HCT116 (cell line): ENCODE results near the gene FTSJ3. TPM values are rescaled to one million over a fixed set of nuclear protein-coding genes. Genes with fewer than 3 reads are reported as not detected.

Experiments used
- ATAC-seq: fragments of 200-7000 bp; cut with Tn5 transposase; 2 replicates; pipeline ENCODE4 v1.9.1; 2020; ENCODE audit warnings: mild to moderate bottlenecking, moderate library complexity
- BruUV-seq: library from RNA; stranded (reverse); fragments of 400-500 nt; replicated peaks from 2 replicates; lab custom pipeline; 2021; lab: Mats Ljungman, UMichigan
- CTCF ChIA-PET: fragments of 300-600 bp; sonication (Branson Sonifier 250); formaldehyde crosslinking; loops from one replicate; lab custom pipeline; 2021; ENCODE audit warnings: antibody characterized with exemption; lab: Charles Lee
- POLR2A ChIA-PET: fragments of 300-600, 350-600 bp; sonication (Branson Sonifier 250); formaldehyde crosslinking; loops from one replicate; lab custom pipeline; 2021; ENCODE audit warnings: antibody characterized with exemption; lab: Charles Lee
- RAD21 ChIA-PET, 2 experiments: fragments of 300-600 bp; sonication (Branson Sonifier 250); formaldehyde crosslinking; loops; one replicate each; lab custom pipeline; 2023; ENCODE audit warnings: low total read pairs in 2 of 2; ENCODE audit not compliant: uncharacterized antibody in 2 of 2, unreplicated experiment in 2 of 2, low non-redundant PET in 1 of 2; lab: Charles Lee
- DNase-seq: peaks from one replicate; pipeline ENCODE4 v3.0.0-alpha.2; 2010; ENCODE audit warnings: low read depth, low spot score
- H2AFZ ChIP-seq: fragments of 200-600 bp; shearing (Covaris generic), sonication (generic); 2 replicates; pipeline ENCODE4 v1.6.1; 2017; ENCODE audit warnings: low read depth, mixed run types, mixed read lengths, antibody characterized with exemption, low read length; ENCODE audit not compliant: poor library complexity, severe bottlenecking
- H3K27ac ChIP-seq: 2 replicates; pipeline ENCODE4 v1.5.1; 2012; ENCODE audit warnings: low read depth, low read length
- H3K27me3 ChIP-seq: fragments of 200-600 bp; sonication (generic); 2 replicates; pipeline ENCODE4 v1.6.1; 2016; ENCODE audit warnings: mixed run types, low read length, mixed read lengths; ENCODE audit not compliant: insufficient read depth
- H3K36me3 ChIP-seq, 2 experiments: fragments of 200-500 bp in 1 of 2; fragments of 200-600 bp in 1 of 2; sonication (Bioruptor generic) in 1 of 2; sonication (generic) in 1 of 2; 2 replicates each; pipeline versions ENCODE4 v1.5.1 to v1.6.1; 2014 to 2016; ENCODE audit warnings: low read length in 2 of 2, inconsistent platforms in 1 of 2, mixed read lengths in 1 of 2, mixed run types in 1 of 2; ENCODE audit not compliant: insufficient read depth in 2 of 2, control insufficient read depth in 1 of 2
- H3K4me1 ChIP-seq, 2 experiments: fragments of 200-600 bp in 1 of 2; sonication (generic) in 1 of 2; 2 replicates each; pipeline versions ENCODE4 v1.5.1 to v1.6.1; 2012 to 2017; ENCODE audit warnings: low read length in 2 of 2, inconsistent platforms in 1 of 2, mild to moderate bottlenecking in 1 of 2, mixed read lengths in 1 of 2, mixed run types in 1 of 2, moderate library complexity in 1 of 2; ENCODE audit not compliant: insufficient read depth in 2 of 2, control insufficient read depth in 1 of 2
- H3K4me2 ChIP-seq: fragments of 200-600 bp; sonication (generic); 2 replicates; pipeline ENCODE4 v1.6.1; 2017; ENCODE audit warnings: mixed run types, low read length, mixed read lengths
- H3K4me3 ChIP-seq, 2 experiments: fragments of 200-600 bp in 1 of 2; sonication (generic) in 1 of 2; replicated peaks in 1 of 2; 2 replicates each; pipeline ENCODE4 v1.5.1; 2011 to 2016; ENCODE audit warnings: low read length in 2 of 2, control low read depth in 1 of 2, low read depth in 1 of 2, mild to moderate bottlenecking in 1 of 2, mixed read lengths in 1 of 2, mixed run types in 1 of 2
- H3K79me2 ChIP-seq: fragments of 200-600 bp; sonication (generic); 2 replicates; pipeline ENCODE4 v1.6.1; 2017; ENCODE audit warnings: mild to moderate bottlenecking, mixed run types, low read length, moderate library complexity, mixed read lengths; ENCODE audit not compliant: insufficient read depth
- H3K9ac ChIP-seq: fragments of 200-600 bp; sonication (generic); 2 replicates; pipeline ENCODE4 v1.6.1; 2016; ENCODE audit warnings: low read length, mixed read lengths
- H3K9me2 ChIP-seq: fragments of 200-600 bp; sonication (generic), shearing (Covaris generic); 2 replicates; pipeline ENCODE4 v1.6.1; 2017; ENCODE audit warnings: mixed run types, mild to moderate bottlenecking, moderate library complexity; ENCODE audit not compliant: insufficient read depth
- H3K9me3 ChIP-seq, 2 experiments: fragments of 200-500 bp in 1 of 2; fragments of 200-600 bp in 1 of 2; sonication (Bioruptor generic) in 1 of 2; sonication (generic) in 1 of 2; 2 replicates each; pipeline ENCODE4 v1.6.1; 2014 to 2017; ENCODE audit warnings: low read length in 2 of 2, mixed read lengths in 2 of 2, inconsistent platforms in 1 of 2, low read depth in 1 of 2, mild to moderate bottlenecking in 1 of 2, mixed run types in 1 of 2, moderate library complexity in 1 of 2; ENCODE audit not compliant: control insufficient read depth in 1 of 2, insufficient read depth in 1 of 2
- H4K20me1 ChIP-seq: fragments of 200-600 bp; sonication (generic), shearing (Covaris generic); 2 replicates; pipeline ENCODE4 v1.6.1; 2017; ENCODE audit warnings: mixed run types, mild to moderate bottlenecking, moderate library complexity; ENCODE audit not compliant: insufficient read depth
- CBX3 ChIP-seq: IDR thresholded peaks from 2 replicates; pipeline ENCODE4 v1.6.1; 2012; ENCODE audit warnings: low read depth
- CEBPB ChIP-seq: IDR thresholded peaks from 2 replicates; pipeline ENCODE4 v1.6.1; 2012; ENCODE audit warnings: low read depth
- EGR1 ChIP-seq: IDR thresholded peaks from 2 replicates; pipeline ENCODE4 v1.6.1; 2012; ENCODE audit warnings: low read depth
- EZH2 ChIP-seq: fragments of 200-600 bp; sonication (generic); IDR thresholded peaks from 2 replicates; pipeline ENCODE4 v1.6.1; 2017; ENCODE audit warnings: antibody characterized with exemption, mixed run types
- FOSL1 ChIP-seq: IDR thresholded peaks from 2 replicates; pipeline ENCODE4 v1.6.1; 2012; ENCODE audit warnings: low read depth
- JUND ChIP-seq: IDR thresholded peaks from 2 replicates; pipeline ENCODE4 v1.6.1; 2012
- POLR2A ChIP-seq: IDR thresholded peaks from 2 replicates; pipeline ENCODE4 v1.7.0; 2011; ENCODE audit warnings: borderline replicate concordance; ENCODE audit not compliant: insufficient read depth, insufficient read length; ENCODE audit errors: extremely low read depth
- POLR2AphosphoS5 ChIP-seq: IDR thresholded peaks from 2 replicates; pipeline ENCODE4 v1.6.1; 2011; ENCODE audit warnings: mild to moderate bottlenecking, low read depth, low read length, moderate library complexity
- RAD21 ChIP-seq: IDR thresholded peaks from 2 replicates; pipeline ENCODE4 v1.6.1; 2012; ENCODE audit warnings: low read depth, mild to moderate bottlenecking
- SIN3A ChIP-seq: IDR thresholded peaks from 2 replicates; pipeline ENCODE4 v1.6.1; 2012; ENCODE audit warnings: low read depth
- SP1 ChIP-seq: IDR thresholded peaks from 2 replicates; pipeline ENCODE4 v1.6.1; 2012; ENCODE audit warnings: low read depth
- SRF ChIP-seq: IDR thresholded peaks from 2 replicates; pipeline ENCODE4 v1.6.1; 2012; ENCODE audit warnings: low read depth
- TCF7L2 ChIP-seq: IDR thresholded peaks from 2 replicates; pipeline ENCODE4 v1.7.0; 2011; ENCODE audit warnings: borderline replicate concordance, inconsistent platforms; ENCODE audit not compliant: insufficient read depth, insufficient read length; ENCODE audit errors: extremely low read depth
- ZBTB33 ChIP-seq: IDR thresholded peaks from 2 replicates; pipeline ENCODE4 v1.6.1; 2011; ENCODE audit warnings: mild to moderate bottlenecking, low read length, moderate library complexity; ENCODE audit not compliant: insufficient replicate concordance; ENCODE audit errors: extremely low read depth
- ZFX ChIP-seq: fragments of 450-650 bp; IDR thresholded peaks from 2 replicates; pipeline ENCODE4 v1.6.1; 2017
- ZNF274 ChIP-seq: fragments of 200-500 bp; sonication (Bioruptor generic); IDR thresholded peaks from 2 replicates; pipeline ENCODE4 v1.6.1; 2014; ENCODE audit warnings: mild to moderate bottlenecking, low read depth, low read length, inconsistent platforms
- intact Hi-C: fragments of 100-400 bp; cut with micrococcal nuclease; formaldehyde crosslinking; loops from 2 replicates; pipeline ENCODE4 v1.10.0; 2022
- total RNA-seq: library from RNA; stranded (reverse); gene quantifications from one replicate; pipeline ENCODE4 v1.2.1, GENCODE V29; 2021; ENCODE audit not compliant: unreplicated experiment
- TF ChIP-seq, protein P1 (sequence below): IDR thresholded peaks from 2 replicates; pipeline ENCODE4 v1.6.1; 2012; ENCODE audit warnings: low read depth
- TF ChIP-seq, protein P2 (sequence below), 3 experiments: fragments of 200-600 bp in 1 of 3; sonication (generic) in 1 of 3; IDR thresholded peaks in 2 of 3; conservative IDR thresholded peaks in 1 of 3; 2 replicates each; pipeline ENCODE4 v1.5.1; 2012 to 2017; ENCODE audit warnings: low read depth in 2 of 3, low read length in 2 of 3, antibody characterized with exemption in 1 of 3, borderline replicate concordance in 1 of 3, control low read depth in 1 of 3, mild to moderate bottlenecking in 1 of 3, mixed read lengths in 1 of 3, mixed run types in 1 of 3, moderate library complexity in 1 of 3; ENCODE audit not compliant: insufficient read depth in 1 of 3
- TF ChIP-seq, protein P3 (sequence below): IDR thresholded peaks from 2 replicates; pipeline ENCODE4 v1.6.1; 2012
- TF ChIP-seq, protein P4 (sequence below): IDR thresholded peaks from 2 replicates; pipeline ENCODE4 v1.6.1; 2012

FTSJ3 gene
- total RNA-seq, 1 experiment from 2014 or later: 70.9 TPM

- Histone ChIP-seq H3K79me2 (peaks cover 100% of the 10 kb centered on the region), H3K9me2 (no peaks in the 10 kb centered on the region), H3K9me3 (no peaks in the 10 kb centered on the region), H3K27ac (peak overlapping the region; percentile 49; the same call in 1 of the 2 replicates), H3K4me2 (peak overlapping the region; percentile 38), H4K20me1 (peaks cover 38% of the 10 kb centered on the region; the same call in 1 of the 2 replicates), H3K9ac (0 out of 2 replicates have a peak overlapping the region, but pooled peaks have one; percentile 1), H3K4me1 (peaks cover 8 to 56% of the 10 kb centered on the region in 2 experiments; a peak in 3 of 4 replicates), H3K36me3 (peaks cover 44 to 50% of the 10 kb centered on the region in 2 experiments), H3K27me3 (no peaks in the 10 kb centered on the region), H2AFZ (no peak overlapping the region), H3K4me3 (no peak overlapping the region)
- DNase-seq (peak; percentile 62), ATAC-seq (peak; percentile 79)
- no TSS peak for BruUV-seq
- intact Hi-C loops: no loop called here
- POLR2A ChIA-PET: interaction anchor here (5.8 kb wide), 1 partner anchor 13 kb away, joined by 42 read pairs; the partner anchor contains the start of genes CCDC47 and DDX42
- CTCF ChIA-PET: no interaction called here
- RAD21 ChIA-PET: no interaction called here
- TF ChIP-seq EZH2 (no peak), POLR2A (no peak), JUND (no peak; the same call in 1 of the 2 replicates), SRF (no peak), RAD21 (no peak), SP1 (peak; percentile 50), TCF7L2 (no peak), FOSL1 (peak; percentile 60), SIN3A (no peak), ZBTB33 (no peak), ZFX (no peak), CBX3 (0 out of 2 replicates have a peak, but pooled peaks have one; percentile 24), EGR1 (no peak), CEBPB (no peak), POLR2AphosphoS5 (no peak), ZNF274 (no peak)
- TF ChIP-seq, protein P1, sequence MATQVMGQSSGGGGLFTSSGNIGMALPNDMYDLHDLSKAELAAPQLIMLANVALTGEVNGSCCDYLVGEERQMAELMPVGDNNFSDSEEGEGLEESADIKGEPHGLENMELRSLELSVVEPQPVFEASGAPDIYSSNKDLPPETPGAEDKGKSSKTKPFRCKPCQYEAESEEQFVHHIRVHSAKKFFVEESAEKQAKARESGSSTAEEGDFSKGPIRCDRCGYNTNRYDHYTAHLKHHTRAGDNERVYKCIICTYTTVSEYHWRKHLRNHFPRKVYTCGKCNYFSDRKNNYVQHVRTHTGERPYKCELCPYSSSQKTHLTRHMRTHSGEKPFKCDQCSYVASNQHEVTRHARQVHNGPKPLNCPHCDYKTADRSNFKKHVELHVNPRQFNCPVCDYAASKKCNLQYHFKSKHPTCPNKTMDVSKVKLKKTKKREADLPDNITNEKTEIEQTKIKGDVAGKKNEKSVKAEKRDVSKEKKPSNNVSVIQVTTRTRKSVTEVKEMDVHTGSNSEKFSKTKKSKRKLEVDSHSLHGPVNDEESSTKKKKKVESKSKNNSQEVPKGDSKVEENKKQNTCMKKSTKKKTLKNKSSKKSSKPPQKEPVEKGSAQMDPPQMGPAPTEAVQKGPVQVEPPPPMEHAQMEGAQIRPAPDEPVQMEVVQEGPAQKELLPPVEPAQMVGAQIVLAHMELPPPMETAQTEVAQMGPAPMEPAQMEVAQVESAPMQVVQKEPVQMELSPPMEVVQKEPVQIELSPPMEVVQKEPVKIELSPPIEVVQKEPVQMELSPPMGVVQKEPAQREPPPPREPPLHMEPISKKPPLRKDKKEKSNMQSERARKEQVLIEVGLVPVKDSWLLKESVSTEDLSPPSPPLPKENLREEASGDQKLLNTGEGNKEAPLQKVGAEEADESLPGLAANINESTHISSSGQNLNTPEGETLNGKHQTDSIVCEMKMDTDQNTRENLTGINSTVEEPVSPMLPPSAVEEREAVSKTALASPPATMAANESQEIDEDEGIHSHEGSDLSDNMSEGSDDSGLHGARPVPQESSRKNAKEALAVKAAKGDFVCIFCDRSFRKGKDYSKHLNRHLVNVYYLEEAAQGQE: no peak
- TF ChIP-seq, protein P2, sequence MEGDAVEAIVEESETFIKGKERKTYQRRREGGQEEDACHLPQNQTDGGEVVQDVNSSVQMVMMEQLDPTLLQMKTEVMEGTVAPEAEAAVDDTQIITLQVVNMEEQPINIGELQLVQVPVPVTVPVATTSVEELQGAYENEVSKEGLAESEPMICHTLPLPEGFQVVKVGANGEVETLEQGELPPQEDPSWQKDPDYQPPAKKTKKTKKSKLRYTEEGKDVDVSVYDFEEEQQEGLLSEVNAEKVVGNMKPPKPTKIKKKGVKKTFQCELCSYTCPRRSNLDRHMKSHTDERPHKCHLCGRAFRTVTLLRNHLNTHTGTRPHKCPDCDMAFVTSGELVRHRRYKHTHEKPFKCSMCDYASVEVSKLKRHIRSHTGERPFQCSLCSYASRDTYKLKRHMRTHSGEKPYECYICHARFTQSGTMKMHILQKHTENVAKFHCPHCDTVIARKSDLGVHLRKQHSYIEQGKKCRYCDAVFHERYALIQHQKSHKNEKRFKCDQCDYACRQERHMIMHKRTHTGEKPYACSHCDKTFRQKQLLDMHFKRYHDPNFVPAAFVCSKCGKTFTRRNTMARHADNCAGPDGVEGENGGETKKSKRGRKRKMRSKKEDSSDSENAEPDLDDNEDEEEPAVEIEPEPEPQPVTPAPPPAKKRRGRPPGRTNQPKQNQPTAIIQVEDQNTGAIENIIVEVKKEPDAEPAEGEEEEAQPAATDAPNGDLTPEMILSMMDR (IDR thresholded peaks at IDR 0.05 in 2 of 3, conservative IDR thresholded peaks at IDR 0.05 in 1 of 3; ENCODE audit: borderline replicate concordance in 1 of 3, insufficient read depth in 1 of 3, low read depth in 2 of 3, low read length in 2 of 3): no peak
- TF ChIP-seq, protein P3, sequence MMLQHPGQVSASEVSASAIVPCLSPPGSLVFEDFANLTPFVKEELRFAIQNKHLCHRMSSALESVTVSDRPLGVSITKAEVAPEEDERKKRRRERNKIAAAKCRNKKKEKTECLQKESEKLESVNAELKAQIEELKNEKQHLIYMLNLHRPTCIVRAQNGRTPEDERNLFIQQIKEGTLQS: no peak
- TF ChIP-seq, protein P4, sequence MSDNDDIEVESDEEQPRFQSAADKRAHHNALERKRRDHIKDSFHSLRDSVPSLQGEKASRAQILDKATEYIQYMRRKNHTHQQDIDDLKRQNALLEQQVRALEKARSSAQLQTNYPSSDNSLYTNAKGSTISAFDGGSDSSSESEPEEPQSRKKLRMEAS: no peak
Measured at GRCh38 chr17:63786971-63787711, 40.3 kb downstream of the FTSJ3 start.
